ENCODE measurements around the gene CAMK2G. TPM values are rescaled to one million over a fixed set of nuclear protein-coding genes. Genes with fewer than 3 reads are reported as not detected.
A peak's percentile ranks its signal among the peaks of the same experiment; 100 is the strongest.

The CAMK2G gene
- polyA plus RNA-seq, 3 donors: 1.7 to 60.7 (median 3.0) TPM

- H3K27me3 ChIP-seq (ENCODE audit: control insufficient read depth in 2 of 2, insufficient read depth in 2 of 2, low read length in 2 of 2): no peaks in the 10 kb centered on the region
- H3K36me3 ChIP-seq (replicated peaks in 1 of 2; ENCODE audit: control insufficient read depth in 1 of 2, insufficient read depth in 2 of 2, low read length in 2 of 2): peaks cover 89 to 98% of the 10 kb centered on the region in 2 donors
- no peak overlapping the region for H3K9ac ChIP-seq (ENCODE audit: insufficient read depth, low read length, poor library complexity, severe bottlenecking)
- Mint-ChIP-seq H3K27me3 (ENCODE audit: low read depth in 3 of 3) (no peaks in the 10 kb centered on the region), H3K36me3 (peaks cover 90 to 98% of the 10 kb centered on the region in 2 donors), H3K27ac (peak overlapping the region in 2 of 7 donors; percentile 9 to 40), H3K4me1 (peaks cover 9% of the 10 kb centered on the region), H3K9me3 (peaks cover 0 to 1% (median 0%) of the 10 kb centered on the region in 7 donors), H3K4me3 (no peak overlapping the region)
- no peak overlapping the region for H3K27ac ChIP-seq (ENCODE audit: low read depth in 1 of 2, low read length in 2 of 2)
- peaks cover 28% of the 10 kb centered on the region for H4K20me1 ChIP-seq (ENCODE audit: insufficient read depth, low read length)
- intact Hi-C loops (cut with micrococcal nuclease): no loop called here
- no peak overlapping the region for H2AFZ ChIP-seq (ENCODE audit: insufficient read depth, low read depth, low read length, poor library complexity, severe bottlenecking)
- peaks cover 6 to 7% of the 10 kb centered on the region in 2 donors for H3K4me1 ChIP-seq (ENCODE audit: control insufficient read depth in 1 of 2, insufficient read depth in 2 of 2, low read length in 2 of 2)
- no peak for DNase-seq
- H3K79me2 ChIP-seq (ENCODE audit: insufficient read depth, low read length): peaks cover 6% of the 10 kb centered on the region
- 70% methylated on average over 2 of the region's 6 CpGs for WGBS (ENCODE audit: insufficient coverage)
- TF ChIP-seq CTCF (IDR thresholded peaks at IDR 0.05): no peak
- no peaks in the 10 kb centered on the region for H3K9me3 ChIP-seq (replicated peaks in 1 of 2; ENCODE audit: control insufficient read depth in 1 of 2, insufficient read depth in 1 of 2, low read length in 2 of 2)
- H3K4me3 ChIP-seq (replicated peaks in 1 of 3; ENCODE audit: low read depth in 2 of 3, low read length in 3 of 3): no peak overlapping the region
- H3K4me2 ChIP-seq (replicated peaks; ENCODE audit: extremely low read depth, low read length, poor library complexity, severe bottlenecking): no peak overlapping the region
Measured at GRCh38 chr10:73765066-73765465, 109.3 kb downstream of the CAMK2G start.

GRCh38 chr10:73763343-73763742 lies 111.0 kb downstream of the CAMK2G start:
- Mint-ChIP-seq H3K9me3 (no peaks in the 10 kb centered on the region), H3K27ac (no peak overlapping the region), H3K4me3 (no peak overlapping the region), H3K36me3 (peaks cover 88 to 98% of the 10 kb centered on the region in 2 donors), H3K4me1 (peaks cover 9% of the 10 kb centered on the region), H3K27me3 (ENCODE audit: low read depth in 3 of 3) (no peaks in the 10 kb centered on the region)
- WGBS (ENCODE audit: insufficient coverage): no CpG with 5 or more reads among the region's 2 CpGs
- H3K9me3 ChIP-seq (replicated peaks in 1 of 2; ENCODE audit: control insufficient read depth in 1 of 2, insufficient read depth in 1 of 2, low read length in 2 of 2): no peaks in the 10 kb centered on the region
- no peak overlapping the region for H3K4me3 ChIP-seq (replicated peaks in 1 of 3; ENCODE audit: low read depth in 2 of 3, low read length in 3 of 3)
- peaks cover 44% of the 10 kb centered on the region for H4K20me1 ChIP-seq (ENCODE audit: insufficient read depth, low read length)
- H3K79me2 ChIP-seq (ENCODE audit: insufficient read depth, low read length): peaks cover 22% of the 10 kb centered on the region
- DNase-seq: no peak
- H3K4me2 ChIP-seq (replicated peaks; ENCODE audit: extremely low read depth, low read length, poor library complexity, severe bottlenecking): no peak overlapping the region
- peaks cover 90 to 98% of the 10 kb centered on the region in 2 donors for H3K36me3 ChIP-seq (replicated peaks in 1 of 2; ENCODE audit: control insufficient read depth in 1 of 2, insufficient read depth in 2 of 2, low read length in 2 of 2)
- H3K27ac ChIP-seq (ENCODE audit: low read depth in 1 of 2, low read length in 2 of 2): no peak overlapping the region
- H3K27me3 ChIP-seq (ENCODE audit: control insufficient read depth in 2 of 2, insufficient read depth in 2 of 2, low read length in 2 of 2): no peaks in the 10 kb centered on the region
- no peak for TF ChIP-seq CTCF (IDR thresholded peaks at IDR 0.05)
- intact Hi-C loops (cut with micrococcal nuclease): no loop called here
- no peak overlapping the region for H3K9ac ChIP-seq (ENCODE audit: insufficient read depth, low read length, poor library complexity, severe bottlenecking)
- no peak overlapping the region for H2AFZ ChIP-seq (ENCODE audit: insufficient read depth, low read depth, low read length, poor library complexity, severe bottlenecking)
- peaks cover 6 to 7% of the 10 kb centered on the region in 2 donors for H3K4me1 ChIP-seq (ENCODE audit: control insufficient read depth in 1 of 2, insufficient read depth in 2 of 2, low read length in 2 of 2)
